Measurements from ENCODE around the gene MAST4. TPM values are rescaled to one million over a fixed set of nuclear protein-coding genes. Genes with fewer than 3 reads are reported as not detected.

MAST4 gene
- total RNA-seq, 1 donor from 2014 or later: 22.3 TPM

GRCh38 chr5:66741394-66741793 is 145.2 kb downstream of the MAST4 start:
- Mint-ChIP-seq H3K4me3 (ENCODE audit: unreplicated experiment) (no peak overlapping the region), H3K27ac (ENCODE audit: unreplicated experiment) (no peak overlapping the region), H3K9me3 (ENCODE audit: unreplicated experiment) (peaks cover 10% of the 10 kb centered on the region), H3K27me3 (ENCODE audit: low read depth, unreplicated experiment) (peaks cover 2% of the 10 kb centered on the region), H3K36me3 (ENCODE audit: low read depth, unreplicated experiment) (peaks cover 5% of the 10 kb centered on the region), H3K4me1 (ENCODE audit: low read depth, unreplicated experiment) (peaks cover 18% of the 10 kb centered on the region)
- Histone ChIP-seq H3K4me2 (ENCODE audit: low read length) (no peak overlapping the region), H3K27me3 (ENCODE audit: insufficient read depth, low read length) (no peaks in the 10 kb centered on the region), H3K4me3 (ENCODE audit: insufficient read depth, low read depth, low read length) (no peak overlapping the region), H2AFZ (ENCODE audit: low read depth, low read length) (no peak overlapping the region), H3K4me1 (ENCODE audit: insufficient read depth, low read length) (peaks cover 4% of the 10 kb centered on the region), H3K9me3 (ENCODE audit: insufficient read depth, low read depth, low read length) (no peaks in the 10 kb centered on the region), H4K20me1 (ENCODE audit: insufficient read depth, low read length) (no peaks in the 10 kb centered on the region), H3K9ac (ENCODE audit: low read length) (no peak overlapping the region), H3K36me3 (ENCODE audit: insufficient read depth, low read length) (no peaks in the 10 kb centered on the region), H3K27ac (ENCODE audit: low read depth, low read length) (no peak overlapping the region), H3K79me2 (ENCODE audit: insufficient read depth, low read length) (no peaks in the 10 kb centered on the region)
- TF ChIP-seq CTCF (IDR thresholded peaks at IDR 0.05; ENCODE audit: insufficient read depth, low read depth, low read length) (no peak), EZH2 (IDR thresholded peaks at IDR 0.05; ENCODE audit: insufficient read depth, low read length) (no peak)
- FAIRE-seq (no peak), DNase-seq (ENCODE audit: low read depth) (no peak)

GRCh38 chr5:66742083-66742895 is 146.1 kb downstream of the MAST4 start:
- H3K4me3 ChIP-seq (ENCODE audit: insufficient read depth, low read depth, low read length): no peak overlapping the region
- no peaks in the 10 kb centered on the region for H3K27me3 ChIP-seq (ENCODE audit: insufficient read depth, low read length)
- H3K4me2 ChIP-seq (ENCODE audit: low read length): no peak overlapping the region
- no peaks in the 10 kb centered on the region for H3K9me3 ChIP-seq (ENCODE audit: insufficient read depth, low read depth, low read length)
- no peak for DNase-seq (ENCODE audit: low read depth)
- H3K36me3 ChIP-seq (ENCODE audit: insufficient read depth, low read length): no peaks in the 10 kb centered on the region
- H3K36me3 Mint-ChIP-seq (ENCODE audit: low read depth, unreplicated experiment): peaks cover 5% of the 10 kb centered on the region
- no peaks in the 10 kb centered on the region for H4K20me1 ChIP-seq (ENCODE audit: insufficient read depth, low read length)
- no peak for TF ChIP-seq CTCF (IDR thresholded peaks at IDR 0.05; ENCODE audit: insufficient read depth, low read depth, low read length)
- TF ChIP-seq EZH2 (IDR thresholded peaks at IDR 0.05; ENCODE audit: insufficient read depth, low read length): no peak
- no peak for FAIRE-seq
- H3K27ac Mint-ChIP-seq (ENCODE audit: unreplicated experiment): no peak overlapping the region
- no peak overlapping the region for H2AFZ ChIP-seq (ENCODE audit: low read depth, low read length)
- no peak overlapping the region for H3K27ac ChIP-seq (ENCODE audit: low read depth, low read length)
- H3K9me3 Mint-ChIP-seq (ENCODE audit: unreplicated experiment): peaks cover 10% of the 10 kb centered on the region
- H3K4me1 ChIP-seq (ENCODE audit: insufficient read depth, low read length): peaks cover 4% of the 10 kb centered on the region
- H3K4me1 Mint-ChIP-seq (ENCODE audit: low read depth, unreplicated experiment): peaks cover 18% of the 10 kb centered on the region
- H3K9ac ChIP-seq (ENCODE audit: low read length): no peak overlapping the region
- H3K79me2 ChIP-seq (ENCODE audit: insufficient read depth, low read length): no peaks in the 10 kb centered on the region
- H3K27me3 Mint-ChIP-seq (ENCODE audit: low read depth, unreplicated experiment): peaks cover 2% of the 10 kb centered on the region
- H3K4me3 Mint-ChIP-seq (ENCODE audit: unreplicated experiment): no peak overlapping the region

GRCh38 chr5:66742896-66743247 is 146.7 kb downstream of the MAST4 start:
- DNase-seq (ENCODE audit: low read depth): no peak
- Histone ChIP-seq H3K79me2 (ENCODE audit: insufficient read depth, low read length) (no peaks in the 10 kb centered on the region), H3K4me3 (ENCODE audit: insufficient read depth, low read depth, low read length) (no peak overlapping the region), H3K9ac (ENCODE audit: low read length) (no peak overlapping the region), H3K9me3 (ENCODE audit: insufficient read depth, low read depth, low read length) (no peaks in the 10 kb centered on the region), H4K20me1 (ENCODE audit: insufficient read depth, low read length) (no peaks in the 10 kb centered on the region), H2AFZ (ENCODE audit: low read depth, low read length) (no peak overlapping the region), H3K4me1 (ENCODE audit: insufficient read depth, low read length) (peaks cover 4% of the 10 kb centered on the region), H3K27me3 (ENCODE audit: insufficient read depth, low read length) (no peaks in the 10 kb centered on the region), H3K27ac (ENCODE audit: low read depth, low read length) (no peak overlapping the region), H3K4me2 (ENCODE audit: low read length) (no peak overlapping the region), H3K36me3 (ENCODE audit: insufficient read depth, low read length) (no peaks in the 10 kb centered on the region)
- Mint-ChIP-seq H3K27me3 (ENCODE audit: low read depth, unreplicated experiment) (peaks cover 2% of the 10 kb centered on the region), H3K4me1 (ENCODE audit: low read depth, unreplicated experiment) (peaks cover 18% of the 10 kb centered on the region), H3K36me3 (ENCODE audit: low read depth, unreplicated experiment) (peaks cover 5% of the 10 kb centered on the region), H3K27ac (ENCODE audit: unreplicated experiment) (no peak overlapping the region), H3K9me3 (ENCODE audit: unreplicated experiment) (peaks cover 14% of the 10 kb centered on the region), H3K4me3 (ENCODE audit: unreplicated experiment) (no peak overlapping the region)
- TF ChIP-seq EZH2 (IDR thresholded peaks at IDR 0.05; ENCODE audit: insufficient read depth, low read length) (no peak), CTCF (IDR thresholded peaks at IDR 0.05; ENCODE audit: insufficient read depth, low read depth, low read length) (no peak)
- no peak for FAIRE-seq
